ENCODE results near the gene SGPP1. TPM values are rescaled to one million over a fixed set of nuclear protein-coding genes. Genes with fewer than 3 reads are reported as not detected.

Gene SGPP1
- total RNA-seq, 2 experiments from 2014 or later, result 10.1 to 10.6 TPM

- Mint-ChIP-seq H3K36me3 (ENCODE audit: low read depth) (peaks cover 5% of the 10 kb centered on the region), H3K4me1 (ENCODE audit: low read depth) (peaks cover 8% of the 10 kb centered on the region), H3K27me3 (ENCODE audit: low read depth) (no peaks in the 10 kb centered on the region), H3K27ac (no peak overlapping the region), H3K4me3 (no peak overlapping the region), H3K9me3 (no peaks in the 10 kb centered on the region)
- intact Hi-C loops (cut with micrococcal nuclease), result no loop called here
- CTCF ChIA-PET, result interaction anchor here (1.1 kb wide), 1 partner anchor 18 kb away, joined by 3 read pairs; no protein-coding TSS in a partner anchor
- DNase-seq, result no peak
Observed at GRCh38 chr14:63686926-63687325, 40.9 kb downstream of the SGPP1 start.

GRCh38 chr14:63685401-63685800, 42.5 kb downstream of the SGPP1 start:
- no peak for DNase-seq
- Mint-ChIP-seq H3K4me1 (ENCODE audit: low read depth) (peaks cover 8% of the 10 kb centered on the region), H3K9me3 (no peaks in the 10 kb centered on the region), H3K27ac (no peak overlapping the region), H3K36me3 (ENCODE audit: low read depth) (peaks cover 3% of the 10 kb centered on the region), H3K27me3 (ENCODE audit: low read depth) (no peaks in the 10 kb centered on the region), H3K4me3 (no peak overlapping the region)
- CTCF ChIA-PET, result no interaction called here
- intact Hi-C loops (cut with micrococcal nuclease), result no loop called here

GRCh38 chr14:63682727-63683593, 44.9 kb downstream of the SGPP1 start:
- no peak overlapping the region for H3K27ac Mint-ChIP-seq
- peaks cover 8% of the 10 kb centered on the region for H3K4me1 Mint-ChIP-seq (ENCODE audit: low read depth)
- CTCF ChIA-PET, result interaction anchor here (0.7 kb wide), 1 partner anchor 294 kb away, joined by 6 read pairs; no protein-coding TSS in a partner anchor
- H3K9me3 Mint-ChIP-seq, result no peaks in the 10 kb centered on the region
- no peaks in the 10 kb centered on the region for H3K27me3 Mint-ChIP-seq (ENCODE audit: low read depth)
- no peak for DNase-seq
- peaks cover 3% of the 10 kb centered on the region for H3K36me3 Mint-ChIP-seq (ENCODE audit: low read depth)
- no peak overlapping the region for H3K4me3 Mint-ChIP-seq
- intact Hi-C loops (cut with micrococcal nuclease), result no loop called here

- H3K9me3 Mint-ChIP-seq, result no peaks in the 10 kb centered on the region
Observed at GRCh38 chr14:63678536-63678935, 49.3 kb downstream of the SGPP1 start.

GRCh38 chr14:63677891-63678379, 49.9 kb downstream of the SGPP1 start:
- no peaks in the 10 kb centered on the region for H3K9me3 Mint-ChIP-seq
- no peaks in the 10 kb centered on the region for H3K27me3 Mint-ChIP-seq (ENCODE audit: low read depth)
- no peak for DNase-seq
- CTCF ChIA-PET, result no interaction called here
- no peak overlapping the region for H3K4me3 Mint-ChIP-seq
- no peak overlapping the region for H3K27ac Mint-ChIP-seq
- H3K36me3 Mint-ChIP-seq (ENCODE audit: low read depth), result peaks cover 3% of the 10 kb centered on the region
- no peaks in the 10 kb centered on the region for H3K4me1 Mint-ChIP-seq (ENCODE audit: low read depth)
- intact Hi-C loops (cut with micrococcal nuclease), result no loop called here

More at GRCh38 chr14:63678536-63678935, 49.3 kb downstream of the SGPP1 start:
- CTCF ChIA-PET, result no interaction called here
- Mint-ChIP-seq H3K27me3 (ENCODE audit: low read depth) (no peaks in the 10 kb centered on the region), H3K27ac (no peak overlapping the region), H3K36me3 (ENCODE audit: low read depth) (peaks cover 5% of the 10 kb centered on the region), H3K4me1 (ENCODE audit: low read depth) (no peaks in the 10 kb centered on the region), H3K4me3 (no peak overlapping the region)
- no peak for DNase-seq
- intact Hi-C loops (cut with micrococcal nuclease), result no loop called here

GRCh38 chr14:63676615-63677014, 51.2 kb downstream of the SGPP1 start:
- DNase-seq, result no peak
- no peak overlapping the region for H3K4me3 Mint-ChIP-seq
- H3K4me1 Mint-ChIP-seq (ENCODE audit: low read depth), result no peaks in the 10 kb centered on the region
- no peaks in the 10 kb centered on the region for H3K27me3 Mint-ChIP-seq (ENCODE audit: low read depth)
- H3K9me3 Mint-ChIP-seq, result no peaks in the 10 kb centered on the region
- no peak overlapping the region for H3K27ac Mint-ChIP-seq
- CTCF ChIA-PET, result no interaction called here
- intact Hi-C loops (cut with micrococcal nuclease), result no loop called here
- peaks cover 3% of the 10 kb centered on the region for H3K36me3 Mint-ChIP-seq (ENCODE audit: low read depth)

GRCh38 chr14:63673886-63674497, 53.9 kb downstream of the SGPP1 start:
- intact Hi-C loops (cut with micrococcal nuclease), result no loop called here
- Mint-ChIP-seq H3K4me3 (no peak overlapping the region), H3K36me3 (ENCODE audit: low read depth) (peaks cover 2% of the 10 kb centered on the region), H3K27me3 (ENCODE audit: low read depth) (no peaks in the 10 kb centered on the region), H3K27ac (no peak overlapping the region), H3K4me1 (ENCODE audit: low read depth) (no peaks in the 10 kb centered on the region), H3K9me3 (no peaks in the 10 kb centered on the region)
- CTCF ChIA-PET, result no interaction called here
- DNase-seq, result no peak

- Mint-ChIP-seq H3K4me3 (no peak overlapping the region), H3K4me1 (ENCODE audit: low read depth) (no peaks in the 10 kb centered on the region), H3K27ac (no peak overlapping the region), H3K27me3 (ENCODE audit: low read depth) (no peaks in the 10 kb centered on the region), H3K9me3 (no peaks in the 10 kb centered on the region), H3K36me3 (ENCODE audit: low read depth) (peaks cover 2% of the 10 kb centered on the region)
- CTCF ChIA-PET, result no interaction called here
- no peak for DNase-seq
- intact Hi-C loops (cut with micrococcal nuclease), result no loop called here
Observed at GRCh38 chr14:63673255-63673654, 54.6 kb downstream of the SGPP1 start.

- intact Hi-C loops (cut with micrococcal nuclease), result no loop called here
- Mint-ChIP-seq H3K27me3 (ENCODE audit: low read depth) (no peaks in the 10 kb centered on the region), H3K4me1 (ENCODE audit: low read depth) (no peaks in the 10 kb centered on the region), H3K36me3 (ENCODE audit: low read depth) (no peaks in the 10 kb centered on the region), H3K9me3 (no peaks in the 10 kb centered on the region), H3K27ac (no peak overlapping the region), H3K4me3 (no peak overlapping the region)
- DNase-seq, result no peak
- CTCF ChIA-PET, result no interaction called here
Observed at GRCh38 chr14:63672417-63673180, 55.3 kb downstream of the SGPP1 start.

- Mint-ChIP-seq H3K4me1 (ENCODE audit: low read depth) (no peaks in the 10 kb centered on the region), H3K27ac (no peak overlapping the region), H3K36me3 (ENCODE audit: low read depth) (no peaks in the 10 kb centered on the region), H3K27me3 (ENCODE audit: low read depth) (no peaks in the 10 kb centered on the region), H3K9me3 (no peaks in the 10 kb centered on the region), H3K4me3 (no peak overlapping the region)
- CTCF ChIA-PET, result no interaction called here
- intact Hi-C loops (cut with micrococcal nuclease), result no loop called here
- DNase-seq, result no peak
Observed at GRCh38 chr14:63671987-63672386, 55.9 kb downstream of the SGPP1 start.

GRCh38 chr14:63670692-63671091, 57.2 kb downstream of the SGPP1 start:
- Mint-ChIP-seq H3K27ac (no peak overlapping the region), H3K36me3 (ENCODE audit: low read depth) (no peaks in the 10 kb centered on the region), H3K4me1 (ENCODE audit: low read depth) (no peaks in the 10 kb centered on the region), H3K9me3 (no peaks in the 10 kb centered on the region), H3K4me3 (no peak overlapping the region), H3K27me3 (ENCODE audit: low read depth) (no peaks in the 10 kb centered on the region)
- intact Hi-C loops (cut with micrococcal nuclease), result no loop called here
- no peak for DNase-seq
- CTCF ChIA-PET, result interaction anchor here (1.1 kb wide), 1 partner anchor 20 kb away, joined by 3 read pairs; no protein-coding TSS in a partner anchor

GRCh38 chr14:63666335-63666734, 61.5 kb downstream of the SGPP1 start:
- CTCF ChIA-PET, result no interaction called here
- H3K4me3 Mint-ChIP-seq, result no peak overlapping the region
- intact Hi-C loops (cut with micrococcal nuclease), result no loop called here

More at GRCh38 chr14:63666335-63666734, 61.5 kb downstream of the SGPP1 start:
- no peaks in the 10 kb centered on the region for H3K36me3 Mint-ChIP-seq (ENCODE audit: low read depth)
- no peak for DNase-seq
- no peaks in the 10 kb centered on the region for H3K9me3 Mint-ChIP-seq
- H3K4me1 Mint-ChIP-seq (ENCODE audit: low read depth), result no peaks in the 10 kb centered on the region
- no peaks in the 10 kb centered on the region for H3K27me3 Mint-ChIP-seq (ENCODE audit: low read depth)
- H3K27ac Mint-ChIP-seq, result no peak overlapping the region
